OCI-LY3 (cell line): ENCODE results near the gene DERL2.

ENCODE experiments used
- H2AFZ ChIP-seq: fragments of 200-600, 300-600 bp; shearing (Covaris generic); 2 replicates; pipeline ENCODE4 v1.6.0; 2014; ENCODE audit warnings: antibody characterized with exemption, low read depth, low read length
- H3K27ac ChIP-seq: fragments of 200-600, 300-600 bp; sonication (generic); 2 replicates; pipeline ENCODE4 v1.5.1; 2014; ENCODE audit warnings: mild to moderate bottlenecking, low read length, moderate library complexity, mixed read lengths
- H3K27me3 ChIP-seq: fragments of 200-600, 300-600 bp; sonication (generic); 2 replicates; pipeline ENCODE4 v1.6.1; 2014; ENCODE audit warnings: low read depth, low read length, mixed read lengths
- H3K36me3 ChIP-seq: fragments of 200-600, 300-600 bp; sonication (generic); replicated peaks from 2 replicates; pipeline ENCODE3; 2014; ENCODE audit warnings: low read depth, low read length, mixed read lengths
- H3K4me1 ChIP-seq: fragments of 300-600, 200-600 bp; sonication (generic); 2 replicates; pipeline ENCODE4 v1.6.1; 2014; ENCODE audit warnings: low read length, mixed read lengths
- H3K4me2 ChIP-seq: fragments of 200-600, 300-600 bp; sonication (generic); 2 replicates; pipeline ENCODE4 v1.6.1; 2014; ENCODE audit warnings: low read length, mixed read lengths
- H3K4me3 ChIP-seq: fragments of 300-600, 200-600 bp; sonication (generic); 2 replicates; pipeline ENCODE4 v1.5.1; 2014; ENCODE audit warnings: antibody characterized with exemption, mild to moderate bottlenecking, low read length, moderate library complexity
- H3K79me2 ChIP-seq: fragments of 300-600, 200-600 bp; shearing (Covaris generic); 2 replicates; pipeline ENCODE4 v1.6.1; 2014; ENCODE audit warnings: mild to moderate bottlenecking, low read length, mixed read lengths
- H3K9ac ChIP-seq: fragments of 300-600, 200-600 bp; shearing (Covaris generic); 2 replicates; pipeline ENCODE4 v1.6.0; 2014; ENCODE audit warnings: mild to moderate bottlenecking, low read length, moderate library complexity
- H3K9me3 ChIP-seq: fragments of 200-600, 300-600 bp; shearing (Covaris generic); 2 replicates; pipeline ENCODE4 v1.6.1; 2014; ENCODE audit warnings: low read length, mixed read lengths; ENCODE audit not compliant: insufficient read depth
- H4K20me1 ChIP-seq: fragments of 200-600, 300-600 bp; sonication (generic); 2 replicates; pipeline ENCODE4 v1.6.1; 2016; ENCODE audit warnings: low read length, mixed read lengths; ENCODE audit not compliant: insufficient read depth
- EZH2phosphoT487 ChIP-seq: fragments of 200-600 bp; shearing (Covaris generic); IDR thresholded peaks from 2 replicates; pipeline ENCODE4 v1.6.1; 2018; ENCODE audit warnings: antibody characterized with exemption, mixed run types, low read depth
- TF ChIP-seq, protein P1 (sequence below): fragments of 200-600, 300-600 bp; sonication (generic); IDR thresholded peaks from 2 replicates; pipeline ENCODE4 v1.5.1; 2014; ENCODE audit warnings: antibody characterized with exemption, low read length, low read depth

Gene DERL2

GRCh38 chr17:5478992-5479391 lies 7.0 kb downstream of the DERL2 start:
- H3K79me2 ChIP-seq, result 0 out of 2 replicates have a peak, but pooled peaks cover 3% of the 10 kb centered on the region
- H3K36me3 ChIP-seq, result peaks cover 37% of the 10 kb centered on the region
- no peak overlapping the region for H3K27ac ChIP-seq
- no peaks in the 10 kb centered on the region for H3K4me1 ChIP-seq
- no peak overlapping the region for H3K4me3 ChIP-seq
- no peaks in the 10 kb centered on the region for H4K20me1 ChIP-seq
- H3K4me2 ChIP-seq, result no peak overlapping the region
- H2AFZ ChIP-seq, result no peak overlapping the region
- no peaks in the 10 kb centered on the region for H3K27me3 ChIP-seq
- TF ChIP-seq EZH2phosphoT487, result no peak
- TF ChIP-seq, protein P1, sequence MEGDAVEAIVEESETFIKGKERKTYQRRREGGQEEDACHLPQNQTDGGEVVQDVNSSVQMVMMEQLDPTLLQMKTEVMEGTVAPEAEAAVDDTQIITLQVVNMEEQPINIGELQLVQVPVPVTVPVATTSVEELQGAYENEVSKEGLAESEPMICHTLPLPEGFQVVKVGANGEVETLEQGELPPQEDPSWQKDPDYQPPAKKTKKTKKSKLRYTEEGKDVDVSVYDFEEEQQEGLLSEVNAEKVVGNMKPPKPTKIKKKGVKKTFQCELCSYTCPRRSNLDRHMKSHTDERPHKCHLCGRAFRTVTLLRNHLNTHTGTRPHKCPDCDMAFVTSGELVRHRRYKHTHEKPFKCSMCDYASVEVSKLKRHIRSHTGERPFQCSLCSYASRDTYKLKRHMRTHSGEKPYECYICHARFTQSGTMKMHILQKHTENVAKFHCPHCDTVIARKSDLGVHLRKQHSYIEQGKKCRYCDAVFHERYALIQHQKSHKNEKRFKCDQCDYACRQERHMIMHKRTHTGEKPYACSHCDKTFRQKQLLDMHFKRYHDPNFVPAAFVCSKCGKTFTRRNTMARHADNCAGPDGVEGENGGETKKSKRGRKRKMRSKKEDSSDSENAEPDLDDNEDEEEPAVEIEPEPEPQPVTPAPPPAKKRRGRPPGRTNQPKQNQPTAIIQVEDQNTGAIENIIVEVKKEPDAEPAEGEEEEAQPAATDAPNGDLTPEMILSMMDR, result no peak
- H3K9me3 ChIP-seq, result no peaks in the 10 kb centered on the region
- H3K9ac ChIP-seq, result no peak overlapping the region

- peaks cover 29% of the 10 kb centered on the region for H3K36me3 ChIP-seq
- TF ChIP-seq, protein P1, result no peak
- no peak for TF ChIP-seq EZH2phosphoT487
Measured at GRCh38 chr17:5473906-5474305, 12.1 kb downstream of the DERL2 start.

GRCh38 chr17:5472511-5472910 lies 13.5 kb downstream of the DERL2 start:
- Histone ChIP-seq H4K20me1 (no peaks in the 10 kb centered on the region), H3K4me2 (no peak overlapping the region), H3K27ac (no peak overlapping the region), H3K4me1 (no peaks in the 10 kb centered on the region), H2AFZ (no peak overlapping the region), H3K27me3 (no peaks in the 10 kb centered on the region), H3K9me3 (no peaks in the 10 kb centered on the region), H3K9ac (no peak overlapping the region), H3K36me3 (peaks cover 22% of the 10 kb centered on the region), H3K79me2 (peaks cover 13% of the 10 kb centered on the region), H3K4me3 (no peak overlapping the region)
- TF ChIP-seq, protein P1, result no peak
- TF ChIP-seq EZH2phosphoT487, result no peak

More at GRCh38 chr17:5473906-5474305, 12.1 kb downstream of the DERL2 start:
- Histone ChIP-seq H3K4me1 (no peaks in the 10 kb centered on the region), H3K79me2 (no peaks in the 10 kb centered on the region), H3K4me2 (no peak overlapping the region), H4K20me1 (no peaks in the 10 kb centered on the region), H3K9ac (no peak overlapping the region), H3K4me3 (no peak overlapping the region), H2AFZ (no peak overlapping the region), H3K27me3 (no peaks in the 10 kb centered on the region), H3K9me3 (no peaks in the 10 kb centered on the region), H3K27ac (no peak overlapping the region)

DNA sequence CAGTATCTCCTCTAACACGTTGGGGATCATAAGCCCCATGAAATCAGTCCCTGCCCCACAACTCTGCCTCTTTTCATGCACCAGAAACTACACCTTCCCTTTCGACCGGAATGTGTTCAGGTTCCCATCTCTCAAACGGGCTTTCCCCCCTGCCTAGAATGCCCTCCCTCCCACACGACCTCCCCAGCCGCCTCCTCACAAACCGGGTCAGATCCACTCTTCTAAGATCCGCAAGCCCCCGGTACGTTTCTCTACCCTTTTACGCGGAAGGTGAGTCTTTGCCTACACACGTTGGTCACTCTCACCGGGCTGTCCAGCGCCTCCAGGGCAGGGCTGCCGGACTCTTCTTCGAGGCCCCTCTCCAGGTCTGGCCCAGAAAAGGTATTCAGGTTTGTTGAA lies 17.9 kb downstream of the DERL2 start:
- no peak for TF ChIP-seq EZH2phosphoT487
- TF ChIP-seq, protein P1, result no peak
- Histone ChIP-seq H3K27me3 (no peaks in the 10 kb centered on the region), H3K4me2 (peak overlapping the region; percentile 81), H3K9me3 (no peaks in the 10 kb centered on the region), H3K79me2 (peaks cover 58% of the 10 kb centered on the region), H2AFZ (peak overlapping the region; percentile 23; the same call in 1 of the 2 replicates), H3K36me3 (peaks cover 6% of the 10 kb centered on the region), H3K4me3 (peak overlapping the region; percentile 99), H3K9ac (peak overlapping the region; percentile 95), H4K20me1 (peaks cover 8% of the 10 kb centered on the region; the same call in 1 of the 2 replicates), H3K4me1 (peaks cover 9% of the 10 kb centered on the region), H3K27ac (peak overlapping the region; percentile 57)
